Measurements from ENCODE around the gene CCDC6. TPM values are rescaled to one million over a fixed set of nuclear protein-coding genes. Genes with fewer than 3 reads are reported as not detected.
"Not testable (repeated sequence)": the region's sequence is repeated elsewhere in the genome, so short reads cannot be mapped to it uniquely, and the experiment has no call there.

CCDC6 gene
- polyA plus RNA-seq, 3 donors, result 43.5 to 44.4 (median 43.8) TPM

GRCh38 chr10:59774451-59774850 is 131.9 kb downstream of the CCDC6 start:
- DNase-seq (ENCODE audit: low read depth in 3 of 3, low spot score in 2 of 3), result no peak

- DNase-seq (ENCODE audit: low read depth in 3 of 3, low spot score in 2 of 3), result no peak
These were observed 133.3 kb downstream of the CCDC6 start for GRCh38 chr10:59773088-59773487.

GRCh38 chr10:59771162-59771807 is 135.1 kb downstream of the CCDC6 start:
- no peak for DNase-seq (ENCODE audit: low read depth in 3 of 3, low spot score in 2 of 3)

GRCh38 chr10:59770689-59771088 is 135.7 kb downstream of the CCDC6 start:
- DNase-seq (ENCODE audit: low read depth in 3 of 3, low spot score in 2 of 3), result no peak

GRCh38 chr10:59762505-59762904 is 143.9 kb downstream of the CCDC6 start:
- DNase-seq (ENCODE audit: low read depth in 3 of 3, low spot score in 2 of 3), result no peak

- DNase-seq (ENCODE audit: low read depth in 3 of 3, low spot score in 2 of 3), result no peak
These were observed 148.4 kb downstream of the CCDC6 start for GRCh38 chr10:59757966-59758365.

GRCh38 chr10:59754951-59755350 is 151.4 kb downstream of the CCDC6 start:
- no peak for DNase-seq (ENCODE audit: low read depth in 3 of 3, low spot score in 2 of 3)

GRCh38 chr10:59753267-59753666 is 153.1 kb downstream of the CCDC6 start, which contains the start of gene MRLN:
MRLN (minus strand) TSS chr10:59753455.
- DNase-seq (ENCODE audit: low read depth in 3 of 3, low spot score in 2 of 3), result no peak

- DNase-seq (ENCODE audit: low read depth in 3 of 3, low spot score in 2 of 3), result no peak
These were observed 153.9 kb downstream of the CCDC6 start for GRCh38 chr10:59752278-59752940.

GRCh38 chr10:59750155-59750945 is 156.0 kb downstream of the CCDC6 start:
- no peak for DNase-seq (ENCODE audit: low read depth in 3 of 3, low spot score in 2 of 3)

- peak in 1 of 3 donors; percentile 24 for DNase-seq (ENCODE audit: low read depth in 3 of 3, low spot score in 2 of 3)
These were observed 157.5 kb downstream of the CCDC6 start for GRCh38 chr10:59748834-59749233.

GRCh38 chr10:59745163-59745650 is 161.1 kb downstream of the CCDC6 start:
- no peak for DNase-seq (ENCODE audit: low read depth in 3 of 3, low spot score in 2 of 3)

- not testable (repeated sequence) for DNase-seq (ENCODE audit: low read depth in 3 of 3, low spot score in 2 of 3)
These were observed 161.6 kb downstream of the CCDC6 start for GRCh38 chr10:59744762-59745161.

GRCh38 chr10:59744156-59744555 is 162.2 kb downstream of the CCDC6 start:
- DNase-seq (ENCODE audit: low read depth in 3 of 3, low spot score in 2 of 3), result not testable (repeated sequence)

GRCh38 chr10:59741583-59741982 is 164.8 kb downstream of the CCDC6 start:
- no peak for DNase-seq (ENCODE audit: low read depth in 3 of 3, low spot score in 2 of 3)

GRCh38 chr10:59741048-59741447 is 165.3 kb downstream of the CCDC6 start:
- DNase-seq (ENCODE audit: low read depth in 3 of 3, low spot score in 2 of 3), result no peak

Other genes starting within 250 kb of the CCDC6 start
- gene SLC16A9, start 196.7 kb downstream of the CCDC6 start, polyA plus RNA-seq (ENCODE audit: insufficient read length in 3 of 3), result 10 to 100 TPM; 34.1 to 48.0 (median 46.6) TPM
- gene MRLN, start 153.1 kb downstream of the CCDC6 start, polyA plus RNA-seq (ENCODE audit: insufficient read length in 3 of 3), result under 1 TPM in 2 of 3 donors, not detected in 1; 0.93 to 0.94 TPM

Measured in right renal cortex interstitium (tissue), 3 donors.